Midbrain (tissue), 1 donor: ENCODE results near the gene SCARF1.
A peak's percentile ranks its signal among the peaks of the same experiment; 100 is the strongest.

ENCODE experiments used
- DNase-seq: peaks from one replicate; lab custom pipeline; 2025; lab: John Stamatoyannopoulos, UW

SCARF1 gene

GRCh38 chr17:1628856-1629503 lies 16.6 kb downstream of the SCARF1 start:
- DNase-seq = peak; percentile 96

- peak; percentile 94 for DNase-seq
These were observed 17.3 kb downstream of the SCARF1 start, which contains the start of gene SLC43A2 for GRCh38 chr17:1627982-1628855. SLC43A2 (minus strand) TSS chr17:1628834; CDS start chr17:1627874, 960 bp downstream.

- peak; percentile 42 for DNase-seq
These were observed 18.1 kb downstream of the SCARF1 start for GRCh38 chr17:1627182-1627981.

- no peak for DNase-seq
These were observed 19.2 kb downstream of the SCARF1 start for GRCh38 chr17:1626333-1626732.

GRCh38 chr17:1625581-1625980 lies 20.0 kb downstream of the SCARF1 start:
- no peak for DNase-seq

GRCh38 chr17:1625053-1625452 lies 20.5 kb downstream of the SCARF1 start:
- DNase-seq = no peak

- DNase-seq = no peak
These were observed 20.9 kb downstream of the SCARF1 start for GRCh38 chr17:1624650-1625049.

GRCh38 chr17:1623057-1623630 lies 22.4 kb downstream of the SCARF1 start:
- no peak for DNase-seq

- DNase-seq = no peak
These were observed 24.1 kb downstream of the SCARF1 start for GRCh38 chr17:1621273-1621954.

GRCh38 chr17:1620486-1620885 lies 25.0 kb downstream of the SCARF1 start:
- DNase-seq = no peak

GRCh38 chr17:1617620-1618174 lies 27.8 kb downstream of the SCARF1 start:
- no peak for DNase-seq

- no peak for DNase-seq
These were observed 29.4 kb downstream of the SCARF1 start for GRCh38 chr17:1616101-1616500.

GRCh38 chr17:1612400-1612799 lies 33.1 kb downstream of the SCARF1 start:
- DNase-seq = no peak

- DNase-seq = peak; percentile 34
These were observed 33.8 kb downstream of the SCARF1 start for GRCh38 chr17:1611715-1612114.

- no peak for DNase-seq
These were observed 36.9 kb downstream of the SCARF1 start for GRCh38 chr17:1608676-1609075.

GRCh38 chr17:1607971-1608320 lies 37.6 kb downstream of the SCARF1 start:
- no peak for DNase-seq

GRCh38 chr17:1606352-1606985 lies 39.1 kb downstream of the SCARF1 start:
- DNase-seq = no peak

- no peak for DNase-seq
These were observed 39.7 kb downstream of the SCARF1 start for GRCh38 chr17:1605681-1606351.

- no peak for DNase-seq
These were observed 40.6 kb downstream of the SCARF1 start for GRCh38 chr17:1604831-1605528.

GRCh38 chr17:1601571-1601970 lies 44.0 kb downstream of the SCARF1 start:
- no peak for DNase-seq
